ENCODE results near the gene TNFSF12.
A peak's percentile ranks its signal among the peaks of the same experiment; 100 is the strongest.

TNFSF12 gene

GRCh38 chr17:7573324-7574080 is 24.6 kb downstream of the TNFSF12 start:
- Histone ChIP-seq H3K4me3 (ENCODE audit: low read depth, low read length) (peak overlapping the region; percentile 89), H3K9me3 (ENCODE audit: control insufficient read depth, insufficient read depth, low read length) (no peaks in the 10 kb centered on the region), H3K4me1 (ENCODE audit: control insufficient read depth, insufficient read depth, low read length) (peaks cover 5% of the 10 kb centered on the region), H3K9ac (ENCODE audit: low read depth, low read length) (peak overlapping the region; percentile 99), H3K36me3 (ENCODE audit: control insufficient read depth, insufficient read depth, low read length) (peaks cover 73% of the 10 kb centered on the region), H3K27me3 (ENCODE audit: control insufficient read depth, insufficient read depth, low read length) (no peaks in the 10 kb centered on the region)

- no peaks in the 10 kb centered on the region for H3K9me3 ChIP-seq (ENCODE audit: control insufficient read depth, insufficient read depth, low read length)
- H3K9ac ChIP-seq (ENCODE audit: low read depth, low read length), result peak overlapping the region; percentile 99
- H3K27me3 ChIP-seq (ENCODE audit: control insufficient read depth, insufficient read depth, low read length), result no peaks in the 10 kb centered on the region
- H3K36me3 ChIP-seq (ENCODE audit: control insufficient read depth, insufficient read depth, low read length), result peaks cover 72% of the 10 kb centered on the region
- H3K4me1 ChIP-seq (ENCODE audit: control insufficient read depth, insufficient read depth, low read length), result peaks cover 5% of the 10 kb centered on the region
- H3K4me3 ChIP-seq (ENCODE audit: low read depth, low read length), result peak overlapping the region; percentile 89
These were observed 25.5 kb downstream of the TNFSF12 start for GRCh38 chr17:7574176-7574953.

- peak overlapping the region; percentile 3 for H3K9ac ChIP-seq (ENCODE audit: low read depth, low read length)
- H3K4me3 ChIP-seq (ENCODE audit: low read depth, low read length), result no peak overlapping the region
- H3K27me3 ChIP-seq (ENCODE audit: control insufficient read depth, insufficient read depth, low read length), result no peaks in the 10 kb centered on the region
- peaks cover 5% of the 10 kb centered on the region for H3K4me1 ChIP-seq (ENCODE audit: control insufficient read depth, insufficient read depth, low read length)
- peaks cover 67% of the 10 kb centered on the region for H3K36me3 ChIP-seq (ENCODE audit: control insufficient read depth, insufficient read depth, low read length)
- no peaks in the 10 kb centered on the region for H3K9me3 ChIP-seq (ENCODE audit: control insufficient read depth, insufficient read depth, low read length)
These were observed 26.6 kb downstream of the TNFSF12 start for GRCh38 chr17:7575481-7575883.

GRCh38 chr17:7575959-7576358 is 27.1 kb downstream of the TNFSF12 start:
- H3K4me3 ChIP-seq (ENCODE audit: low read depth, low read length), result no peak overlapping the region
- H3K4me1 ChIP-seq (ENCODE audit: control insufficient read depth, insufficient read depth, low read length), result peaks cover 5% of the 10 kb centered on the region
- H3K27me3 ChIP-seq (ENCODE audit: control insufficient read depth, insufficient read depth, low read length), result no peaks in the 10 kb centered on the region
- H3K9ac ChIP-seq (ENCODE audit: low read depth, low read length), result no peak overlapping the region
- no peaks in the 10 kb centered on the region for H3K9me3 ChIP-seq (ENCODE audit: control insufficient read depth, insufficient read depth, low read length)
- H3K36me3 ChIP-seq (ENCODE audit: control insufficient read depth, insufficient read depth, low read length), result peaks cover 63% of the 10 kb centered on the region

DNA sequence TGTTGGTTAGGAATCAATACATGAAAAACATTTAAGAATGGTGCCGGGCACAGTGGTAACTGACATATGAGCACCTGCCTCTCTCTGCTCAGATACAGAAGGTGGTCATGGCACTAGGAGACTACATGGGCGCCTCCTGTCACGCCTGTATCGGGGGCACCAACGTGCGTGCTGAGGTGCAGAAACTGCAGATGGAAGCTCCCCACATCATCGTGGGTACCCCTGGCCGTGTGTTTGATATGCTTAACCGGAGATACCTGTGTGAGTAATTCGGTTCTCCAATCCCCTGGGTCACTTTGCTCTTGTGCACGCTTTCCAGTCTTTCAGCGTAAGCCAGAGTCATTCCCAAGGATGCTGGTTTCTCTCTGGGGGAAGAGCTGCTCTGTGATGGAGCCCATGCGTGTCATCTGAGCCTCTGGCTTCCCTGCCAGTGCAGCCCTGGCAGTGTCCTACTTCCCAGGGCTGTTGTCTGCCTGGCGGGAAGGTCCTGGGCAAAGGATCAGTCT is 27.6 kb downstream of the TNFSF12 start:
- Histone ChIP-seq H3K4me3 (ENCODE audit: low read depth, low read length) (no peak overlapping the region), H3K9me3 (ENCODE audit: control insufficient read depth, insufficient read depth, low read length) (no peaks in the 10 kb centered on the region), H3K27me3 (ENCODE audit: control insufficient read depth, insufficient read depth, low read length) (no peaks in the 10 kb centered on the region), H3K4me1 (ENCODE audit: control insufficient read depth, insufficient read depth, low read length) (peaks cover 3% of the 10 kb centered on the region), H3K36me3 (ENCODE audit: control insufficient read depth, insufficient read depth, low read length) (peaks cover 58% of the 10 kb centered on the region), H3K9ac (ENCODE audit: low read depth, low read length) (no peak overlapping the region)

DNA sequence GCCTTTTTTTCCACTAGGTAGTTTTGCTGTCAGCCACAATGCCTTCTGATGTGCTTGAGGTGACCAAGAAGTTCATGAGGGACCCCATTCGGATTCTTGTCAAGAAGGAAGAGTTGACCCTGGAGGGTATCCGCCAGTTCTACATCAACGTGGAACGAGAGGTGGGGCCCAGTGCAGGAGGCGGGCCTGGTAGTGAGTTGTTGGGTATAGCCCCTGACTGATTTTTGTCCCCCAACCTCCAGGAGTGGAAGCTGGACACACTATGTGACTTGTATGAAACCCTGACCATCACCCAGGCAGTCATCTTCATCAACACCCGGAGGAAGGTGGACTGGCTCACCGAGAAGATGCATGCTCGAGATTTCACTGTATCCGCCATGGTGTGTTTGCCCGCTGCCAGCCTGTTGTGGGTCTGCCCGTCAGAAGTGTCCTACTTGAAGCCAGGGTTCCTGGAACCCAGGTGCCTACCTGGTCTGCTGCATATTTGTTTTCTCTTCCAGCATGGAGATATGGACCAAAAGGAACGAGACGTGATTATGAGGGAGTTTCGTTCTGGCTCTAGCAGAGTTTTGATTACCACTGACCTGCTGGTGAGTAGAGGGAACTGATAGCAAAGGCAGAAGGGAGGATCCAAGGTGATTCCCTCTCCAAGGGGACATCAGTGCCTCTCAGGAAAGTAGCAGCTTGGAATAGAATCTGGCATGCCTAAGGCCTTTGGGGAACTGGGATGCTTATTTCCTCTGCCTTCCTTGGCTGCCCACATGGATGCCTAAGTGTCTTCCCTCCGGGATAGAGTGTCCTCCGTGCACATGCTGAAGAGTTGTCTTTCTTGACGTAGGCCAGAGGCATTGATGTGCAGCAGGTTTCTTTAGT is 28.7 kb downstream of the TNFSF12 start:
- H3K36me3 ChIP-seq (ENCODE audit: control insufficient read depth, insufficient read depth, low read length), result peaks cover 54% of the 10 kb centered on the region
- H3K9ac ChIP-seq (ENCODE audit: low read depth, low read length), result no peak overlapping the region
- H3K9me3 ChIP-seq (ENCODE audit: control insufficient read depth, insufficient read depth, low read length), result no peaks in the 10 kb centered on the region
- H3K27me3 ChIP-seq (ENCODE audit: control insufficient read depth, insufficient read depth, low read length), result no peaks in the 10 kb centered on the region
- H3K4me1 ChIP-seq (ENCODE audit: control insufficient read depth, insufficient read depth, low read length), result peaks cover 3% of the 10 kb centered on the region
- H3K4me3 ChIP-seq (ENCODE audit: low read depth, low read length), result no peak overlapping the region

DNA sequence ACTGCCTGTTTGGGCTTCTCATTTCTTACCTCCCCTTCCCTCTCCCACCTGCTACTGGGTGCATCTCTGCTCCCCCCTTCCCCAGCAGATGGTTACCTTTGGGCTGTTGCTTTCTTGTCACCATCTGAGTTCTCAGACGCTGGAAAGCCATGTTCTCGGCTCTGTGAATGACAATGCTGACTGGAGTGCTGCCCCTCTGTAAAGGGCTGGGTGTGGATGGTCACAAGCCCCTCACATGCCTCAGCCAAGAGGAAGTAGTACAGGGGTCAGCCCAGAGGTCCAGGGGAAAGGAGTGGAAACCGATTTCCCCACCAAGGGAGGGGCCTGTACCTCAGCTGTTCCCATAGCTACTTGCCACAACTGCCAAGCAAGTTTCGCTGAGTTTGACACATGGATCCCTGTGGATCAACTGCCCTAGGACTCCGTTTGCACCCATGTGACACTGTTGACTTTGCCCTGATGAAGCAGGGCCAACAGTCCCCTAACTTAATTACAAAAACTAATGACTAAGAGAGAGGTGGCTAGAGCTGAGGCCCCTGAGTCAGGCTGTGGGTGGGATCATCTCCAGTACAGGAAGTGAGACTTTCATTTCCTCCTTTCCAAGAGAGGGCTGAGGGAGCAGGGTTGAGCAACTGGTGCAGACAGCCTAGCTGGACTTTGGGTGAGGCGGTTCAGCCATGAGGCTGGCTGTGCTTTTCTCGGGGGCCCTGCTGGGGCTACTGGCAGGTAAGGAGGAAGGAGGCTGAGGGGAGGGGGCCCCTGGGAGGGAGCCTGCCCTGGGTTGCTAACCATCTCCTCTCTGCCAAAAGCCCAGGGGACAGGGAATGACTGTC is 30.4 kb downstream of the TNFSF12 start, which contains the start of gene CD68:
CD68 (plus strand) TSS at position 638 of the 833 bp plus-strand sequence; CDS start at position 678, 40 bp downstream.
- Histone ChIP-seq H3K4me3 (ENCODE audit: low read depth, low read length) (no peak within 1 kb of the TSS), H3K9ac (ENCODE audit: low read depth, low read length) (no peak within 1 kb of the TSS), H3K9me3 (ENCODE audit: control insufficient read depth, insufficient read depth, low read length) (no peaks in the 10 kb centered on the region), H3K4me1 (ENCODE audit: control insufficient read depth, insufficient read depth, low read length) (peaks cover 4% of the 10 kb centered on the region), H3K36me3 (ENCODE audit: control insufficient read depth, insufficient read depth, low read length) (peaks cover 43% of the 10 kb centered on the region), H3K27me3 (ENCODE audit: control insufficient read depth, insufficient read depth, low read length) (no peaks in the 10 kb centered on the region)

DNA sequence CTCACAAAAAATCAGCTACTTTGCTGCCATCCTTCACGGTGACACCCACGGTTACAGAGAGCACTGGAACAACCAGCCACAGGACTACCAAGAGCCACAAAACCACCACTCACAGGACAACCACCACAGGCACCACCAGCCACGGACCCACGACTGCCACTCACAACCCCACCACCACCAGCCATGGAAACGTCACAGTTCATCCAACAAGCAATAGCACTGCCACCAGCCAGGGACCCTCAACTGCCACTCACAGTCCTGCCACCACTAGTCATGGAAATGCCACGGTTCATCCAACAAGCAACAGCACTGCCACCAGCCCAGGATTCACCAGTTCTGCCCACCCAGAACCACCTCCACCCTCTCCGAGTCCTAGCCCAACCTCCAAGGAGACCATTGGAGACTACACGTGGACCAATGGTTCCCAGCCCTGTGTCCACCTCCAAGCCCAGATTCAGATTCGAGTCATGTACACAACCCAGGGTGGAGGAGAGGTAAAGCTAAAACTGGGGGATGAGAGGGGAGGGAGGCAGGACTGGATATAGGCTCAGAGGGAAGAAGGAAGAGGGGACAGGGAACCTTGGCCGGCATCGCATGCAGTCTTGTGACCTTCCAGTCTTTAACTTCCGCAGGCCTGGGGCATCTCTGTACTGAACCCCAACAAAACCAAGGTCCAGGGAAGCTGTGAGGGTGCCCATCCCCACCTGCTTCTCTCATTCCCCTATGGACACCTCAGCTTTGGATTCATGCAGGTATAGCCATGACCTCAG is 31.2 kb downstream of the TNFSF12 start:
- H3K4me3 ChIP-seq (ENCODE audit: low read depth, low read length), result no peak overlapping the region
- H3K9me3 ChIP-seq (ENCODE audit: control insufficient read depth, insufficient read depth, low read length), result no peaks in the 10 kb centered on the region
- H3K27me3 ChIP-seq (ENCODE audit: control insufficient read depth, insufficient read depth, low read length), result no peaks in the 10 kb centered on the region
- H3K4me1 ChIP-seq (ENCODE audit: control insufficient read depth, insufficient read depth, low read length), result peaks cover 4% of the 10 kb centered on the region
- no peak overlapping the region for H3K9ac ChIP-seq (ENCODE audit: low read depth, low read length)
- H3K36me3 ChIP-seq (ENCODE audit: control insufficient read depth, insufficient read depth, low read length), result peaks cover 35% of the 10 kb centered on the region

DNA sequence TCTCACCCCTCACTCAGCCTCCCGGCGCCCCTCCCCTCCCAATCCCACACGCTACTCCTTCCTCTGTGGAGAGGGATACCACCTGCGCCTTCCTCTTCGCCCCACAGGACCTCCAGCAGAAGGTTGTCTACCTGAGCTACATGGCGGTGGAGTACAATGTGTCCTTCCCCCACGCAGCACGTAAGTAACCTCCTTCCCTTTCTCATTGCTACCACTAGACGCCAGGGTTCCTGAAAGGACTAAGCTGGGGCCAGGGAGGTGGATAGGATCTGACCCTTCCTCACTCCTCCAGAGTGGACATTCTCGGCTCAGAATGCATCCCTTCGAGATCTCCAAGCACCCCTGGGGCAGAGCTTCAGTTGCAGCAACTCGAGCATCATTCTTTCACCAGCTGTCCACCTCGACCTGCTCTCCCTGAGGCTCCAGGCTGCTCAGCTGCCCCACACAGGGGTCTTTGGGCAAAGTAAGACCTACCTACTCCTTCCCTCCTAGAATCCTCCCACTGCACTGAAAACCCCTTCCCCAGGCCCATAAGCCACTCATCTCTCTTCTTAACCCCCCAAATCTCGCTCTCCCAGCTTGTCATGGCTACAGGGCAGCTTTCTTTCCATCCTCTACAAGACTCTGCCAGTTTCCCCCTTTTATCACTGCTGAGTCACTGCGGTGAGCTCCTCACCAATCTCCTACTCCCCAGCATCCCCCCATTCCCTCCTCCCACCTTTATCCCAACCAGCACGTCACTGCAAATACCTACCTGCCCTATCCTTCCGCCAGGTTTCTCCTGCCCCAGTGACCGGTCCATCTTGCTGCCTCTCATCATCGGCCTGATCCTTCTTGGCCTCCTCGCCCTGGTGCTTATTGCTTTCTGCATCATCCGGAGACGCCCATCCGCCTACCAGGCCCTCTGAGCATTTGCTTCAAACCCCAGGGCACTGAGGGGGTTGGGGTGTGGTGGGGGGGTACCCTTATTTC is 32.0 kb downstream of the TNFSF12 start:
- H3K4me1 ChIP-seq (ENCODE audit: control insufficient read depth, insufficient read depth, low read length), result peaks cover 4% of the 10 kb centered on the region
- H3K9ac ChIP-seq (ENCODE audit: low read depth, low read length), result no peak overlapping the region
- H3K36me3 ChIP-seq (ENCODE audit: control insufficient read depth, insufficient read depth, low read length), result peaks cover 26% of the 10 kb centered on the region
- no peak overlapping the region for H3K4me3 ChIP-seq (ENCODE audit: low read depth, low read length)
- H3K27me3 ChIP-seq (ENCODE audit: control insufficient read depth, insufficient read depth, low read length), result no peaks in the 10 kb centered on the region
- no peaks in the 10 kb centered on the region for H3K9me3 ChIP-seq (ENCODE audit: control insufficient read depth, insufficient read depth, low read length)

Measured in iPS-15b (cell line).